Panc1 (cell line): ENCODE results near the gene LRRK1.

Experiments used
- REST ChIP-seq, 2 experiments: IDR thresholded peaks; 2 replicates each; pipeline ENCODE4 v1.6.1; 2011 to 2012; ENCODE audit warnings: low read depth in 2 of 2, control low read depth in 1 of 2, low read length in 1 of 2, mild to moderate bottlenecking in 1 of 2, moderate library complexity in 1 of 2; ENCODE audit not compliant: insufficient read depth in 1 of 2
- TF ChIP-seq, protein P1 (sequence below): fragments of 450-650 bp; IDR thresholded peaks from 2 replicates; pipeline ENCODE4 v1.5.1; 2017; ENCODE audit warnings: mild to moderate bottlenecking

DNA sequence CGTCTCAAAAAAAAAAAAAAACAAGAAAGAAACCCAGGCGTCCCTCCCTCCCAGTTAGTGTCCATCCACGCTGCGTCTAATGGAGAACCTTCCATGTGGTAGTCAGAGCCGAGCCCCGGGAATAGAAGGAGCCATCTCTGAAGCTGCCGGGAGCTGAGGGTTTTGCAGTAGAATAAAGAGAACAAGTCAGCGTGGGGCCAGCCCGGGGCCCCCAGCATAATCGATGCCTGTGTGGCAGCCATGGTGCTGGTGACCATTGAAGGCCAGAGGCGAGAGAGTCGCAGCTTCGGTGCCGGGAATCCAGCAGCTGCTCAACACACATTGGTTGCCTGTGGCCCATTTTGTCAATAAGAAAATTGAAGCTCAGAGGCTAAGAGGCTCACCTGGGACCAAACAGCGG is 181.0 kb downstream of the LRRK1 start:
- TF ChIP-seq REST (IDR thresholded peaks at IDR 0.05; ENCODE audit: insufficient read depth in 1 of 2, low read depth in 2 of 2, low read length in 1 of 2): no peak
- TF ChIP-seq, protein P1, sequence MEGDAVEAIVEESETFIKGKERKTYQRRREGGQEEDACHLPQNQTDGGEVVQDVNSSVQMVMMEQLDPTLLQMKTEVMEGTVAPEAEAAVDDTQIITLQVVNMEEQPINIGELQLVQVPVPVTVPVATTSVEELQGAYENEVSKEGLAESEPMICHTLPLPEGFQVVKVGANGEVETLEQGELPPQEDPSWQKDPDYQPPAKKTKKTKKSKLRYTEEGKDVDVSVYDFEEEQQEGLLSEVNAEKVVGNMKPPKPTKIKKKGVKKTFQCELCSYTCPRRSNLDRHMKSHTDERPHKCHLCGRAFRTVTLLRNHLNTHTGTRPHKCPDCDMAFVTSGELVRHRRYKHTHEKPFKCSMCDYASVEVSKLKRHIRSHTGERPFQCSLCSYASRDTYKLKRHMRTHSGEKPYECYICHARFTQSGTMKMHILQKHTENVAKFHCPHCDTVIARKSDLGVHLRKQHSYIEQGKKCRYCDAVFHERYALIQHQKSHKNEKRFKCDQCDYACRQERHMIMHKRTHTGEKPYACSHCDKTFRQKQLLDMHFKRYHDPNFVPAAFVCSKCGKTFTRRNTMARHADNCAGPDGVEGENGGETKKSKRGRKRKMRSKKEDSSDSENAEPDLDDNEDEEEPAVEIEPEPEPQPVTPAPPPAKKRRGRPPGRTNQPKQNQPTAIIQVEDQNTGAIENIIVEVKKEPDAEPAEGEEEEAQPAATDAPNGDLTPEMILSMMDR: no peak
